B cell (primary cell): ENCODE data around the gene DLG2. TPM values are rescaled to one million over a fixed set of nuclear protein-coding genes. Genes with fewer than 3 reads are reported as not detected.

Experiments
- ATAC-seq: fragments of 200-7000 bp; cut with Tn5 transposase; one replicate; pipeline ENCODE4 v1.10.0; 2021; ENCODE audit warnings: low read depth, mild to moderate bottlenecking, moderate number of reproducible peaks, moderate library complexity
- CTCF ChIA-PET: fragments of 350-600 bp; sonication (Branson Sonifier 250); formaldehyde crosslinking; loops from one replicate; lab custom pipeline; 2021; ENCODE audit warnings: antibody characterized with exemption, inconsistent platforms; lab: Charles Lee
- POLR2A ChIA-PET: fragments of 350-600 bp; sonication (Branson Sonifier 250); formaldehyde crosslinking; loops from one replicate; lab custom pipeline; 2021; ENCODE audit warnings: antibody characterized with exemption; lab: Charles Lee
- DNase-seq: peaks from one replicate; pipeline ENCODE4 v3.0.0; 2013
- H2AFZ ChIP-seq: 2 replicates; pipeline ENCODE4 v1.6.1; 2012; ENCODE audit warnings: mild to moderate bottlenecking, low read depth, low read length; ENCODE audit not compliant: insufficient read depth, poor library complexity, severe bottlenecking
- H3K27ac ChIP-seq, 2 donors: 1 replicate in 1 of 2; 2 replicates in 1 of 2; pipeline ENCODE4 v1.5.1; 2012 to 2013; ENCODE audit warnings: low read length in 2 of 2, mild to moderate bottlenecking in 2 of 2, moderate library complexity in 1 of 2
- H3K27me3 ChIP-seq, 4 experiments: fragments of 200-600 bp in 1 of 4; sonication (generic) in 1 of 4; replicated peaks in 1 of 4; 1 replicate in 2 of 4; 2 replicates in 2 of 4; pipeline versions ENCODE4 v1.6.1 to v1.7.0; 2013 to 2016; ENCODE audit warnings: low read length in 3 of 4, mild to moderate bottlenecking in 2 of 4, mixed read lengths in 1 of 4, moderate library complexity in 1 of 4; ENCODE audit not compliant: insufficient read depth in 4 of 4, control insufficient read depth in 3 of 4; ENCODE audit errors: control extremely low read depth in 1 of 4
- H3K36me3 ChIP-seq, 2 experiments: replicated peaks in 1 of 2; 1 replicate in 1 of 2; 2 replicates in 1 of 2; pipeline versions ENCODE4 v1.6.1 to v1.7.1; 2013; ENCODE audit warnings: low read length in 1 of 2; ENCODE audit not compliant: insufficient read depth in 2 of 2, control insufficient read depth in 1 of 2; ENCODE audit errors: control extremely low read depth in 1 of 2, extremely low read depth in 1 of 2
- H3K4me1 ChIP-seq, 2 donors: fragments of 200-600 bp in 1 of 2; sonication (generic) in 1 of 2; 1 replicate in 1 of 2; 2 replicates in 1 of 2; pipeline versions ENCODE4 v1.5.1 to v1.6.1; 2013 to 2017; ENCODE audit warnings: low read length in 2 of 2; ENCODE audit not compliant: control insufficient read depth in 2 of 2, insufficient read depth in 2 of 2
- H3K4me2 ChIP-seq: replicated peaks from 2 replicates; pipeline ENCODE3; 2012; ENCODE audit warnings: mild to moderate bottlenecking, low read depth, low read length; ENCODE audit not compliant: poor library complexity, severe bottlenecking
- H3K4me3 ChIP-seq, 5 experiments: fragments of 200-600 bp in 1 of 5; sonication (generic) in 1 of 5; 1 replicate in 3 of 5; 2 replicates in 2 of 5; pipeline versions ENCODE4 v1.5.1 to v1.7.0; 2011 to 2016; ENCODE audit warnings: low read length in 4 of 5, mild to moderate bottlenecking in 4 of 5, low read depth in 2 of 5, control low read depth in 1 of 5, moderate library complexity in 1 of 5; ENCODE audit not compliant: insufficient read depth in 1 of 5; ENCODE audit errors: control extremely low read depth in 1 of 5, extremely low read depth in 1 of 5
- H3K79me2 ChIP-seq: fragments of 200-600 bp; sonication (generic); one replicate; pipeline ENCODE4 v1.6.0; 2016; ENCODE audit warnings: low read length; ENCODE audit not compliant: control insufficient read depth, insufficient read depth
- H3K9ac ChIP-seq: fragments of 200-600 bp; sonication (generic); 2 replicates; pipeline ENCODE4 v1.6.1; 2017; ENCODE audit warnings: mild to moderate bottlenecking, low read length, moderate library complexity
- H3K9me3 ChIP-seq, 3 donors: one replicate each; pipeline versions ENCODE4 v1.6.1 to v1.7.1; 2013; ENCODE audit warnings: low read length in 2 of 3; ENCODE audit not compliant: control insufficient read depth in 2 of 3, insufficient read depth in 1 of 3; ENCODE audit errors: control extremely low read depth in 1 of 3
- H4K20me1 ChIP-seq: 2 replicates; pipeline ENCODE4 v1.6.0; 2012; ENCODE audit warnings: mild to moderate bottlenecking, low read length; ENCODE audit not compliant: insufficient read depth, control insufficient read depth, poor library complexity, severe bottlenecking
- H3K27ac Mint-ChIP-seq: one replicate; pipeline ENCODE4 v1.8.0; 2021; ENCODE audit warnings: mixed read lengths
- H3K27me3 Mint-ChIP-seq: one replicate; pipeline ENCODE4 v1.8.0; 2021; ENCODE audit warnings: mixed read lengths
- H3K4me1 Mint-ChIP-seq: one replicate; pipeline ENCODE4 v1.8.0; 2021; ENCODE audit warnings: mixed read lengths
- H3K4me3 Mint-ChIP-seq: one replicate; pipeline ENCODE4 v1.8.0; 2021; ENCODE audit warnings: mixed read lengths
- H3K9me3 Mint-ChIP-seq: one replicate; pipeline ENCODE4 v1.8.0; 2022; ENCODE audit warnings: mixed read lengths; ENCODE audit not compliant: insufficient read depth
- EZH2 ChIP-seq: IDR thresholded peaks from 2 replicates; pipeline ENCODE4 v1.6.1; 2012; ENCODE audit warnings: borderline replicate concordance, low read depth, mild to moderate bottlenecking, moderate library complexity, low read length; ENCODE audit not compliant: insufficient read depth, poor library complexity, severe bottlenecking
- WGBS: methylation state at CpG from one replicate; pipeline ENCODE4 v1.1.5; 2013; ENCODE audit warnings: missing lambda C conversion rate; ENCODE audit not compliant: insufficient coverage; 5-methylcytosine and 5-hydroxymethylcytosine counted together
- intact Hi-C: fragments of 100-400 bp; cut with micrococcal nuclease; formaldehyde crosslinking; loops from one replicate; pipeline ENCODE4 v1.10.0; 2022
- polyA plus RNA-seq: library from polyadenylated mRNA; depleted of rRNA; stranded (reverse); fragments of >200 nt; gene quantifications from 2 replicates; pipeline ENCODE4 v1.2.3, GENCODE V29; 2012
- total RNA-seq, 2 donors: library from RNA; stranded (reverse); fragments of 120-200 nt in 1 of 2; gene quantifications; 1 replicate in 1 of 2; 2 replicates in 1 of 2; pipeline versions ENCODE4 v1.2.3 to v1.2.4, GENCODE V29; 2013 to 2022
- TF ChIP-seq, protein P1 (sequence below): fragments of 200-600 bp; IDR thresholded peaks from one replicate; pipeline ENCODE4 v1.8.0; 2022; ENCODE audit warnings: antibody characterized with exemption, mild to moderate bottlenecking

Gene DLG2
- total and polyA plus RNA-seq, 2 donors (not counting 1 experiment from before 2014, with no cell fraction given), result 0.54 to 5.4 TPM

DNA sequence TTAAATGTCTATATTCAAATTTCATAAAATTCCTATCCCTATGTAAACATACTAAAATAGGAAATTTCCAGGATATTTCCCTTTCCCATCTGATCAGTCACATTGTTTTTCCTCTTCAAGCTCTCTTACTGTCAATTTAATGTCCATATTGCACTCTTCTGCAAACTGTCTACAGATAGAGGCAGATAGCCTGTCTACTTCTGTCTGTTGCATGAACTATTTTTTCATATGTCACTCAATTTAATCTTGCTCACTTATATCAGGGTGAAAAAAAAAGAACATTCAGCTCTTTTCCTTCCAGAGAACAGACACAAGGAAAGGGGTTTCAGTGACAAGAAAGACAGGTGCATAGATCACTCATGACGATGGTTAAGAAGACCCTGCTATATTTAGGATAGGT lies 1327.1 kb downstream of the DLG2 start:
- H3K27ac Mint-ChIP-seq, result no peak overlapping the region
- Histone ChIP-seq H2AFZ (no peak overlapping the region), H3K4me3 (no peak overlapping the region), H3K4me1 (no peaks in the 10 kb centered on the region), H3K27me3 (no peaks in the 10 kb centered on the region), H3K9me3 (no peaks in the 10 kb centered on the region), H3K27ac (no peak overlapping the region), H4K20me1 (no peaks in the 10 kb centered on the region), H3K4me2 (no peak overlapping the region), H3K36me3 (no peaks in the 10 kb centered on the region), H3K9ac (no peak overlapping the region), H3K79me2 (no peaks in the 10 kb centered on the region)
- H3K4me1 Mint-ChIP-seq, result no peaks in the 10 kb centered on the region
- ChIA-PET CTCF (no interaction called here), POLR2A (no interaction called here)
- no peak overlapping the region for H3K4me3 Mint-ChIP-seq
- no peaks in the 10 kb centered on the region for H3K9me3 Mint-ChIP-seq
- intact Hi-C loops, result no loop called here
- TF ChIP-seq EZH2, result no peak
- TF ChIP-seq, protein P1, sequence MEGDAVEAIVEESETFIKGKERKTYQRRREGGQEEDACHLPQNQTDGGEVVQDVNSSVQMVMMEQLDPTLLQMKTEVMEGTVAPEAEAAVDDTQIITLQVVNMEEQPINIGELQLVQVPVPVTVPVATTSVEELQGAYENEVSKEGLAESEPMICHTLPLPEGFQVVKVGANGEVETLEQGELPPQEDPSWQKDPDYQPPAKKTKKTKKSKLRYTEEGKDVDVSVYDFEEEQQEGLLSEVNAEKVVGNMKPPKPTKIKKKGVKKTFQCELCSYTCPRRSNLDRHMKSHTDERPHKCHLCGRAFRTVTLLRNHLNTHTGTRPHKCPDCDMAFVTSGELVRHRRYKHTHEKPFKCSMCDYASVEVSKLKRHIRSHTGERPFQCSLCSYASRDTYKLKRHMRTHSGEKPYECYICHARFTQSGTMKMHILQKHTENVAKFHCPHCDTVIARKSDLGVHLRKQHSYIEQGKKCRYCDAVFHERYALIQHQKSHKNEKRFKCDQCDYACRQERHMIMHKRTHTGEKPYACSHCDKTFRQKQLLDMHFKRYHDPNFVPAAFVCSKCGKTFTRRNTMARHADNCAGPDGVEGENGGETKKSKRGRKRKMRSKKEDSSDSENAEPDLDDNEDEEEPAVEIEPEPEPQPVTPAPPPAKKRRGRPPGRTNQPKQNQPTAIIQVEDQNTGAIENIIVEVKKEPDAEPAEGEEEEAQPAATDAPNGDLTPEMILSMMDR, result no peak
- WGBS, result no CpG with 5 or more reads among the region's 1 CpG
- DNase-seq, result no peak
- no peak for ATAC-seq
- H3K27me3 Mint-ChIP-seq, result no peaks in the 10 kb centered on the region

DNA sequence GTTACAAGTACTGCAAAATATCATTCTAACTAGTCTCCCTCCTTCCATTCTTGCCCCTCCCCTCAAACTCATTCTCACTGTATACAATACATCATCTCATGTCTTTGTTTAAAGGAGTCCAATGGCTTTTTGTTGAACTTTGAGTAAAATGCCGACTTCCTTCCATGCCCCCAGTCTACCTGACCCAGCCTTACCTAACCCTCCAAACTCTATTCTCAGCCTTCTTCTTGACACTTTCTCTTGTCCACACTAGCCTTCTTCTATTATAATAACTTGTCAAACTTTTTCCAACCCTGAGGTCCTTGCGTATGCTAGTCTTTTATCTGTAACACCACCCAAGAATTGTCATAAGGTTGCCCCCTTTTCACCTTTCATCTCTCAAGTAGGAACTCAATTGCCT lies 1329.6 kb downstream of the DLG2 start:
- Histone ChIP-seq H3K4me2 (no peak overlapping the region), H3K9ac (no peak overlapping the region), H3K27me3 (no peaks in the 10 kb centered on the region), H3K9me3 (no peaks in the 10 kb centered on the region), H3K36me3 (no peaks in the 10 kb centered on the region), H3K4me1 (no peaks in the 10 kb centered on the region), H3K27ac (no peak overlapping the region), H2AFZ (no peak overlapping the region), H4K20me1 (no peaks in the 10 kb centered on the region), H3K4me3 (no peak overlapping the region), H3K79me2 (no peaks in the 10 kb centered on the region)
- Mint-ChIP-seq H3K4me1 (no peaks in the 10 kb centered on the region), H3K27me3 (no peaks in the 10 kb centered on the region), H3K27ac (no peak overlapping the region), H3K9me3 (no peaks in the 10 kb centered on the region), H3K4me3 (no peak overlapping the region)
- ChIA-PET CTCF (no interaction called here), POLR2A (no interaction called here)
- DNase-seq (no peak), ATAC-seq (no peak)
- TF ChIP-seq, protein P1, result no peak
- no peak for TF ChIP-seq EZH2
- 95% methylated on average over 2 of the region's 2 CpGs for whole genome bisulfite sequencing
- intact Hi-C loops, result no loop called here
